Duodenal mucosa (tissue), 2 donors: Measurements from ENCODE around the gene DCTN5.

Experiments
- H3K27ac ChIP-seq: one replicate; pipeline ENCODE4 v1.7.0; 2013; ENCODE audit warnings: low read depth, low read length
- H3K27me3 ChIP-seq, 2 donors: one replicate each; pipeline ENCODE4 v1.7.0; 2013; ENCODE audit warnings: low read length in 2 of 2, control low read depth in 1 of 2; ENCODE audit not compliant: insufficient read depth in 2 of 2, control insufficient read depth in 1 of 2
- H3K36me3 ChIP-seq, 2 donors: one replicate each; pipeline ENCODE4 v1.7.0; 2013; ENCODE audit warnings: low read length in 2 of 2, control low read depth in 1 of 2; ENCODE audit not compliant: insufficient read depth in 2 of 2, control insufficient read depth in 1 of 2
- H3K4me1 ChIP-seq, 2 donors: one replicate each; pipeline ENCODE4 v1.7.0; 2013; ENCODE audit warnings: low read length in 2 of 2, control low read depth in 1 of 2; ENCODE audit not compliant: insufficient read depth in 2 of 2, control insufficient read depth in 1 of 2
- H3K4me3 ChIP-seq, 2 donors: one replicate each; pipeline ENCODE4 v1.7.0; 2013; ENCODE audit warnings: low read length in 2 of 2, low read depth in 1 of 2
- H3K9ac ChIP-seq, 2 donors: one replicate each; pipeline ENCODE4 v1.7.0; 2013; ENCODE audit warnings: low read length in 2 of 2, low read depth in 1 of 2
- H3K9me3 ChIP-seq, 2 donors: one replicate each; pipeline ENCODE4 v1.7.0; 2013; ENCODE audit warnings: low read length in 2 of 2, control low read depth in 1 of 2; ENCODE audit not compliant: control insufficient read depth in 1 of 2

DCTN5 gene

DNA sequence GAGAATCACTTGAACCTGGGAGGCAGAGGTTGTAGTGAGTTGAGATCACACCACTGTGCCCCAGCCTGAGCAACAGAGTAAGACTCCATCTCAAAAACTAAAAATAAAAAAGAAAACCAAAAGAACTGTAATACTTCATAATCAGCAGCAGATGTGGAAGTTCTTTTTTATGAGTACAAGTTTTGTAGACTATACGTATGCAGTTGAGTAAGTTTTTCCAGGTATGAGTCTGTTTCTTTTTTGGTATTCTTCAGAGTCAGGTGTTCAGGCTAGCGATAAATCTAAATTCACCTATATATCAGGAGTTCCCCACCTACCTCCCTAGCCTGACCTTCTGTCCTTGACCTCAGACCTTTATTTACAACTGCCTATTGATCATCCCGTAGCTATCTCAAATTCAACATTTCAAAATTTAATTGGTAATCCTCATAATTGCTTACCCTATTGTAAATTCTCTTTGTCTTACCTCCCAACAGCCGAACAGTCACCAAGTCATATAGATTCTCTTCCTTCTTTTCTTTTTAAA is 10.7 kb downstream of the DCTN5 start:
- Histone ChIP-seq H3K27ac (no peak overlapping the region), H3K27me3 (no peaks in the 10 kb centered on the region), H3K9me3 (no peaks in the 10 kb centered on the region), H3K9ac (no peak overlapping the region), H3K36me3 (peaks cover 4 to 42% of the 10 kb centered on the region in 2 donors), H3K4me3 (no peak overlapping the region), H3K4me1 (no peaks in the 10 kb centered on the region)

DNA sequence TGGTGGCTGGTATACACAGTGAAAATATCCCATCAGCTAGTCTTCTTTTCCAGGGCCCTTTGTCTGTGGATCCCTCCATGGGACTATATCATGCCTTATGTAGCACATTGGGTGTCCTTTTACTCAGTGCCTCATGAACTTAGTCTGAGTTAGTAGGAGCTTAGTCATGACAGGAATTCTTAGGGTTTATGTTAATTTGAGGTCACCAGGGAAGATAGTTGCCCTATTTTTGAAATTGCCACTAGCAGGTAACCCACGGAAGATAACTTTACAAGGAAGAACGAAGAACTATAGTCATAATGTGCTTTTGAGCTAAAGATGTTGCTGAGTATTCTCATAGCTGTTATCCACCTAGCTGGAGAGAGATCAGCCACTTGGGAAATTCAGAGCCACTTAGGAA is 22.7 kb downstream of the DCTN5 start:
- H3K27me3 ChIP-seq: no peaks in the 10 kb centered on the region
- no peaks in the 10 kb centered on the region for H3K4me1 ChIP-seq
- H3K4me3 ChIP-seq: no peak overlapping the region
- H3K36me3 ChIP-seq: peaks cover 45 to 92% of the 10 kb centered on the region in 2 donors
- H3K27ac ChIP-seq: no peak overlapping the region
- no peak overlapping the region for H3K9ac ChIP-seq
- no peaks in the 10 kb centered on the region for H3K9me3 ChIP-seq

DNA sequence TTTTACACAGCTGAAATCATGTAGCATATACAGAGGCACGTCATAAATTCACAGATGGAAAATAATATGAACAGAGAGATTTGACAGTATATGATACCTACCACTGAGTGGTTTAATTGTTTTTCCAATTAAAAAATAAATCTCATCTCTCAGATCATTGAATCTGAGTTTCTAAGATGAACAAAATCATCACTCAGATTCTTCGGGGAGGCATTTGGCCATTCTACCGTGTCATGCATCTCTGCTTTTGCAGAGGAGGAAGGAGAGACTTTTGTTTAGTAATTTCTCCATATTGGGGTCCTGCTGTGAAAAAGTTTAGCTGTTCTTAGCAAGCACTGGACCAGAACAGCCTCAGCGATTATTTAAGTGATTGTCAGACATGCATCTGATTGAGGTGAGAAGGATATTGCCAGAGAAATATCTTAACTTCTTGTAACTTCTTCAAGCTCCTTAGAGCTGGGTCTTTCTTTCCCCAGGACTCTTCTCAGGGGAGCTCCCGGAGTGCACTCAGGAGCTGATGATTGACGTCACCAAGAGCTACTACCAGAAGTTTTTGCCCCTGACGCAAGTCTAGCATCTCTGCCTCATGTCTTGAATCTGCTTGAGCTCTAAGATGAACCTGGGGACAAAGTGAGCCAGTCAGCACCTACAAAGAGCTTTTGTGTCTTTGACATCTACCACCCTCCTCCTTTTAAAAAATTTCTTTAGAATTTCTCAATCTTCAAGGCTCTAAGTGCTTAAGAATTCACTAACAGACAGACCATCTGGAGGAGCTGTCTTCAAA is 25.5 kb downstream of the DCTN5 start:
- H3K36me3 ChIP-seq: peaks cover 48 to 93% of the 10 kb centered on the region in 2 donors
- no peak overlapping the region for H3K9ac ChIP-seq
- no peaks in the 10 kb centered on the region for H3K27me3 ChIP-seq
- no peak overlapping the region for H3K27ac ChIP-seq
- no peaks in the 10 kb centered on the region for H3K4me1 ChIP-seq
- H3K4me3 ChIP-seq: no peak overlapping the region
- no peaks in the 10 kb centered on the region for H3K9me3 ChIP-seq

DNA sequence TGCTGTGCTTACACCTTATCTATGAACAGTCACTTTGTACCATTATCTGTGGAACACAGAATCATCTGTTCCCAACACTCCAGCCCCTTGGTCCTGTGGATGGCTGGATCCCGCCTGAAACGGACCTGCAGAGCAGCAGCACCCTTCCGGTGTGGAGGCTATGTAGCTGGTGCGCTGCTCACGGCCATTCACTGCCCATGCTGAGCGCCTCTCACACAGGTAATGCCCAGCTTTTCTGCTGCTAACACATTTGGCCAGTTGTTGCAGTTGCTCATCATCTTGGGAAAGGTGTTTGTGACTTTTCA is 26.0 kb downstream of the DCTN5 start:
- Histone ChIP-seq H3K4me3 (no peak overlapping the region), H3K36me3 (peaks cover 45 to 90% of the 10 kb centered on the region in 2 donors), H3K9ac (no peak overlapping the region), H3K27ac (no peak overlapping the region), H3K27me3 (no peaks in the 10 kb centered on the region), H3K4me1 (no peaks in the 10 kb centered on the region), H3K9me3 (no peaks in the 10 kb centered on the region)

DNA sequence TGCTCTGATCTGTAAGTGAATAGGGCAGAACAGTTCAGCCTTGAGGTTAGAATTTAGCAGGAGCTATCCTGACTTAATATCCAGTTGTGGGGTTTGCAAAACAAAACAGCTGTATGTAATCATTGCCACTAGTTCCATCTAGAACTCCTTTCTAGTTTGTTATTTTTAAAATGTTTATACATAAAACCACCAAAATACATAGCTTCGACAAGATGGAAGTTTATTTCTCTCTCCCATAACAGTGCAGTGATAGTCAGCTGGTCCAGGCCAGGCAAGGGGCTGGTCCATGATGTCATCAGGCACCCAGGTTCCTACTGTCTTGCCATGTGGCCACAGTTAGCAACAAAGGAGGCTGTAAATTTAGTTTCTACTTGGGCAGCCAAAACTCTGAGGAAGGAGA is 27.0 kb downstream of the DCTN5 start:
- H3K27me3 ChIP-seq: no peaks in the 10 kb centered on the region
- peaks cover 40 to 84% of the 10 kb centered on the region in 2 donors for H3K36me3 ChIP-seq
- H3K27ac ChIP-seq: no peak overlapping the region
- H3K9me3 ChIP-seq: no peaks in the 10 kb centered on the region
- H3K4me3 ChIP-seq: no peak overlapping the region
- H3K9ac ChIP-seq: no peak overlapping the region
- H3K4me1 ChIP-seq: no peaks in the 10 kb centered on the region

DNA sequence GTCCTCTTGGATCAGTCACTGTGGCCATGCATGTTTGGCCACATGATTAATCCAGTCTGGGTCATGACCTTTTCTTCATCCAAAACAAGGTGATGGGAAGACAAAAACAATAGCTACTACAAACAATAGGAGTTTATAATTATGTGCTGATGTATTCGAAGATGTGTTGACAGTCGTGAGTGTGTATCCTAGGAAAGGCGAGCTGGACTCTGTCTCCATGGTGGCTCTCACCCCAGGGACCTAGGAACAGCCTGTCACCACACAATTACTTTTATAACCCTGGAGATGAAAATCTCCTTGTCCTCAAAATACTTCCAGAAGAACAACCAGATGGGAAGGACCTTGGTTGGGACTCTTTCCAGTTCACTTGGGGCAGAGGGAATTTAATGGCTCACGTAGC is 27.6 kb downstream of the DCTN5 start:
- H3K9ac ChIP-seq: no peak overlapping the region
- peaks cover 40 to 84% of the 10 kb centered on the region in 2 donors for H3K36me3 ChIP-seq
- H3K27me3 ChIP-seq: no peaks in the 10 kb centered on the region
- H3K9me3 ChIP-seq: no peaks in the 10 kb centered on the region
- no peak overlapping the region for H3K27ac ChIP-seq
- H3K4me3 ChIP-seq: no peak overlapping the region
- no peaks in the 10 kb centered on the region for H3K4me1 ChIP-seq

DNA sequence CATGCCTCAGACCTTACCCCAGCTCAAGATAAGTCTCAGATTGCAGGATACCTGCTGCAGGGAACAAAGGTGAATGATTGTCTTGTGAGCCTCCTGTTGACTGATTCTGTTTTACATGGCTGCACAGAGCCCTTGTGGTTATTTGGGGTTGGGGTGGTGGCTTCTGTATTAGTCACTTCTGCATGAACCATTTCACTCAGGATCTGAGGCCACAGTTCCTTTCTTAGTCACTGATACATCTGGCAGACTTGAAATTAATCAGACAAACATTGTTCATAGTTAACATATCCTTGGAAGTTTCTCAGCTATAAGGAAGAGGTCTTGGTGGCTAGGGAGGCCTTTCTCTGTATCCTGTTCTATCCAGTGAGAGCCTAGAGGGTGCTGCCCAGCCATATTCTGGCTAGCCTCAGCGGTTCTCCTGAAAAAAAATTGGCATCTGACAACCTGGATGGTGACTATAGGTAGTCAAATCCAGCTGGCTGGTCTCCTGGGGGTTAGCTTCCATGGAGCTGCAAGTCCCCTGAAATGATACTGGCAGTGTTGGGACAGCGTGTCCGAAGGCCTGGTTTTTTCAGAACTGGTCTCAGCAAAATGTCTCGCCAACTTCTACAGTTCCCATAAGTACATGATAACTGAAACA is 29.0 kb downstream of the DCTN5 start:
- no peaks in the 10 kb centered on the region for H3K9me3 ChIP-seq
- no peak overlapping the region for H3K9ac ChIP-seq
- H3K4me3 ChIP-seq: no peak overlapping the region
- no peaks in the 10 kb centered on the region for H3K4me1 ChIP-seq
- no peak overlapping the region for H3K27ac ChIP-seq
- H3K36me3 ChIP-seq: peaks cover 34 to 80% of the 10 kb centered on the region in 2 donors
- no peaks in the 10 kb centered on the region for H3K27me3 ChIP-seq

DNA sequence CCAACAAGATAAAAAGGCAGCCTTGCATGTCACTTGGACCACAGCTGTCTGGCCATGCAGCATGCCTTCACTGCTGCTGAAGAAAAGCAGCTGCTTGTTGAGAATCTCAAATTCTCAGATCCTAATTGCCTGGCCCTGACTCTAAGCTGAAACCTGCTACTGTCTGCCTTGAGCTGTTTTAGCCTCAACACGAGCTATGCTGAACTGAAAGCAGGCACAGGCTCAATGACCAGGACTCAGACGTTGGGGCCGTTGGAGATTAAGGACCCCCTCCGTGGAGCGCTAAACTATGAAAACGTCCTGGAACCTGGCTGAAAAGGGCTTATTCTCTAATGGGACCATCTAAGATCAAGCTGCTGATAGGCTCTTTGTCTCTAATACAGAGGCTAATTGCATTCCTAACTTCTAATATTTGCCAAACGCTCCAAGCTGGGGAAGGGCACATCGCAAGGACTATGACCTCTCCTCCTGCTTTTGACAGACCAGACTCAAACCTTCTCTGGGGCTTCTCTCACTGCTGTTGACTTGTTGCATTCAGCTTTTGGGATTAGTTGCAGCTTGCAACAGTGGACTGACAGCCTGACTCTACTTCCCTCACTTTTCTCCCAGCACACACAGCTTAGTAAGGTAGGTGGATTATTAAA is 32.8 kb downstream of the DCTN5 start:
- Histone ChIP-seq H3K27ac (no peak overlapping the region), H3K4me1 (peaks cover 18 to 21% of the 10 kb centered on the region in 2 donors), H3K9ac (no peak overlapping the region), H3K27me3 (no peaks in the 10 kb centered on the region), H3K36me3 (peaks cover 16 to 44% of the 10 kb centered on the region in 2 donors), H3K4me3 (no peak overlapping the region), H3K9me3 (no peaks in the 10 kb centered on the region)

DNA sequence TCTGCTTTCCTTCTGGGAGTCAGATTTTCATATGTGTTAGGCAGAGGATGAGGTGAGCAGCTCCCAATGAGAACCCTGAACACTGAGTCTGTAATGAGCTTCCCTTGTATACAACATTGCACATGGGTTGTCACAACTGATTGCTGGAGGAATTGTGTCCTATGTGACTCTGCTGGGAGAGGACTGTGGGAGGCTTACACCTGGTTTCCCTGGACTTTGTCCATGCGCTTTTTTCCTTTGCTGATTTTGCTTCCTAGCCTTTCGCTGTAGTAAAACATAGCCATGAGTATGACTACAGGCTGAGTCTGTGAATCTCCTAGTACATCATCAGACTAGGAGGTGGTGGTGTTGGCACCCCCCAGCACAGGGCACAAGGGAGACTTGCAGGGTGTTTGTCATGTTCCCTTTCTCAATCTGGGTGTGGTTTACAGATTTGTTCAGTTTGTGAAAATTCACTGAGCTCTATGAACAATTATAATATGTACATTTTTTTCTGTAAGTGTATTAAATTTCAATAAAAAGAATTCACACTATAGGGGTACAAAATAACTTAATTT is 35.7 kb downstream of the DCTN5 start:
- Histone ChIP-seq H3K36me3 (peaks cover 15 to 32% of the 10 kb centered on the region in 2 donors), H3K9me3 (no peaks in the 10 kb centered on the region), H3K9ac (no peak overlapping the region), H3K4me1 (peaks cover 38 to 41% of the 10 kb centered on the region in 2 donors), H3K27me3 (no peaks in the 10 kb centered on the region), H3K27ac (no peak overlapping the region), H3K4me3 (no peak overlapping the region)
